ENCODE measurements around the gene TMEM139. TPM values are rescaled to one million over a fixed set of nuclear protein-coding genes. Genes with fewer than 3 reads are reported as not detected.

The TMEM139 gene
- total and polyA plus RNA-seq, 3 donors from 2014 or later = 1.1 to 5.3 (median 2.2) TPM

- no peaks in the 10 kb centered on the region for H3K4me1 ChIP-seq
- H3K27ac ChIP-seq = no peak overlapping the region
- no peak overlapping the region for H3K4me3 ChIP-seq
- H3K27me3 ChIP-seq = no peaks in the 10 kb centered on the region
- no peak for DNase-seq
- H3K9me3 ChIP-seq = no peaks in the 10 kb centered on the region
- H3K36me3 ChIP-seq (ENCODE audit: low read depth, missing control alignments) = no peaks in the 10 kb centered on the region
- WGBS, 2 donors = 88 to 89% methylated on average over 2 of the region's 2 CpGs
- intact Hi-C loops (cut with DNase I; ENCODE audit: low total_unique reads) = no loop called here
- TF ChIP-seq POLR2A (IDR thresholded peaks at IDR 0.05) (no peak), CTCF (IDR thresholded peaks at IDR 0.05) (no peak)
Observed at GRCh38 chr7:143308632-143309031, 23.9 kb downstream of the TMEM139 start.

- intact Hi-C loops (cut with DNase I; ENCODE audit: low total_unique reads) = no loop called here
- no peak overlapping the region for H3K27ac ChIP-seq
- DNase-seq = no peak
- no peak overlapping the region for H3K4me3 ChIP-seq
- no peaks in the 10 kb centered on the region for H3K36me3 ChIP-seq (ENCODE audit: low read depth, missing control alignments)
- no peaks in the 10 kb centered on the region for H3K4me1 ChIP-seq
- no peaks in the 10 kb centered on the region for H3K27me3 ChIP-seq
- no peaks in the 10 kb centered on the region for H3K9me3 ChIP-seq
- TF ChIP-seq POLR2A (IDR thresholded peaks at IDR 0.05) (no peak), CTCF (IDR thresholded peaks at IDR 0.05) (no peak)
Observed at GRCh38 chr7:143314127-143314526, 29.4 kb downstream of the TMEM139 start.

GRCh38 chr7:143315776-143316175 lies 31.0 kb downstream of the TMEM139 start, which contains the start of gene CLCN1:
Gene CLCN1 (plus strand): TSS chr7:143316111. CDS start chr7:143316213, 102 bp downstream.
- intact Hi-C loops (cut with DNase I; ENCODE audit: low total_unique reads) = no loop called here
- Histone ChIP-seq H3K27me3 (no peaks in the 10 kb centered on the region), H3K9me3 (no peaks in the 10 kb centered on the region), H3K4me3 (no peak within 1 kb of the TSS), H3K36me3 (ENCODE audit: low read depth, missing control alignments) (no peaks in the 10 kb centered on the region), H3K27ac (no peak within 1 kb of the TSS), H3K4me1 (no peaks in the 10 kb centered on the region)
- TF ChIP-seq CTCF (IDR thresholded peaks at IDR 0.05) (no peak), POLR2A (IDR thresholded peaks at IDR 0.05) (no peak)
- DNase-seq = no peak
- 79 to 84% methylated on average over 5 of the region's 5 CpGs for WGBS, 2 donors

DNA sequence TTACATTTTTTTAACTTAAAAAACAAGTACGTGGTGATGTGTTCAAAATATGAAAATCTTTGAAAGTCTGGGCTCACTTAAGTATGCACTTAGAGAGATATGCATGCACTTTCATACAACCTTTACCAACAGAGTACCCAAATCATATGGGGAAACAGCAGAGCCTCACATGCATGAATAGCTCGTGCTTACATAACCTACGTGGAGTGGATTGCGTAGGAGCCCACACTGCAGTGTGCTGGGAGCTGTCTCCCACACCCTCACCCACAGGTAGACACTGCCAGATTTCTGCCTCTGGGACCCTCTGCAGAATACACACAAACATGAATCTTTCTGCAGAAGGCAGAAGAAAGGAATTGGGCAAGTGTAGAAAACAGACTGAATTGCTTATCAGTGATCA lies 31.7 kb downstream of the TMEM139 start:
- Histone ChIP-seq H3K4me1 (no peaks in the 10 kb centered on the region), H3K27me3 (no peaks in the 10 kb centered on the region), H3K9me3 (no peaks in the 10 kb centered on the region), H3K27ac (no peak overlapping the region), H3K4me3 (no peak overlapping the region), H3K36me3 (ENCODE audit: low read depth, missing control alignments) (no peaks in the 10 kb centered on the region)
- intact Hi-C loops (cut with DNase I; ENCODE audit: low total_unique reads) = no loop called here
- TF ChIP-seq CTCF (IDR thresholded peaks at IDR 0.05) = no peak
- no peak for TF ChIP-seq POLR2A (IDR thresholded peaks at IDR 0.05)
- no peak for DNase-seq
- 91 to 92% methylated on average over 4 of the region's 4 CpGs for WGBS, 2 donors

DNA sequence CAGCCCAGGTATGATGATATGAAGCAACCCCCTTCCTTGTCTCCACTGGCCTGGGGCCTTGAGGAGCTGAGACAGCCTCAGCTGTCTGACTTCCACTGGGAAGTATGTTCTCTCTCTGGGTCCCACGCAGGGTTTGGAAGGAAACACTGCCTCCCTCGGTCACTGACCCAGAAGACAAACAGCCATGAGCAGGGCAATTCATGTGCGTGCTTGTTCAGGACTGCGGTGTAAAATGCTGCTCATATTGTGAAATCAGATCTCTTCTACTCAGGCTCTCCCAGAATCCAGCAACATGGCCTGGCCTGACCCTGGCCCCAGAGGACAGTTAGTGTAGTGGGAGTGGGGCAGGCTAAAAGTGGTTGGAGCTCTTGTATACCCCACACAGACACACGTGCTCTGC lies 33.9 kb downstream of the TMEM139 start:
- H3K4me1 ChIP-seq = no peaks in the 10 kb centered on the region
- TF ChIP-seq CTCF (IDR thresholded peaks at IDR 0.05) = no peak
- TF ChIP-seq POLR2A (IDR thresholded peaks at IDR 0.05) = no peak
- intact Hi-C loops (cut with DNase I; ENCODE audit: low total_unique reads) = no loop called here
- no peaks in the 10 kb centered on the region for H3K9me3 ChIP-seq
- no peak overlapping the region for H3K4me3 ChIP-seq
- H3K27ac ChIP-seq = no peak overlapping the region
- DNase-seq = no peak
- H3K36me3 ChIP-seq (ENCODE audit: low read depth, missing control alignments) = no peaks in the 10 kb centered on the region
- WGBS, 2 donors = 55 to 56% methylated on average over 3 to 5 of the region's 5 CpGs
- no peaks in the 10 kb centered on the region for H3K27me3 ChIP-seq

Data from testis (tissue), 3 donors.